D721Med (cell line): ENCODE data around the gene FOXO4.

Source experiments
- DNase-seq: peaks from one replicate; pipeline ENCODE4 v3.0.0; 2011; ENCODE audit warnings: low spot score; ENCODE audit not compliant: insufficient read length
- FAIRE-seq: peaks from 2 replicates; lab custom pipeline; 2011; peaks lifted over from hg19 to GRCh38; lab: Jason Lieb, UNC
- CTCF ChIP-seq: IDR thresholded peaks from 2 replicates; pipeline ENCODE4 v1.5.1; 2012; ENCODE audit warnings: mild to moderate bottlenecking, control low read depth; ENCODE audit not compliant: insufficient read depth; ENCODE audit errors: missing control alignments

FOXO4 gene

GRCh38 chrX:71117358-71117757, 21.7 kb downstream of the FOXO4 start:
- DNase-seq: no peak
- TF ChIP-seq CTCF: no peak
- no peak for FAIRE-seq

- FAIRE-seq: no peak
- DNase-seq: peak; percentile 58
- TF ChIP-seq CTCF: no peak
These were observed 22.7 kb downstream of the FOXO4 start, which contains the start of gene MED12 for GRCh38 chrX:71118032-71118984. TSS of gene MED12 (plus strand) at chrX:71118596. CDS start at chrX:71118755, 159 bp downstream.

GRCh38 chrX:71118985-71119535, 23.4 kb downstream of the FOXO4 start:
- no peak for FAIRE-seq
- no peak for TF ChIP-seq CTCF

GRCh38 chrX:71128166-71128833, 32.6 kb downstream of the FOXO4 start:
- TF ChIP-seq CTCF: no peak
- DNase-seq (no peak), FAIRE-seq (no peak)

More at GRCh38 chrX:71118985-71119535, 23.4 kb downstream of the FOXO4 start:
- no peak for DNase-seq

GRCh38 chrX:71128915-71129765, 33.5 kb downstream of the FOXO4 start:
- peak; percentile 62 for TF ChIP-seq CTCF
- FAIRE-seq (no peak), DNase-seq (peak; percentile 41)

GRCh38 chrX:71131510-71131909, 35.9 kb downstream of the FOXO4 start:
- no peak for TF ChIP-seq CTCF
- DNase-seq: no peak
- no peak for FAIRE-seq
